Measurements from ENCODE around the gene PARN.
"Not testable (repeated sequence)": the region's sequence is repeated elsewhere in the genome, so short reads cannot be mapped to it uniquely, and the experiment has no call there.

PARN gene

GRCh38 chr16:14632693-14633569 is 2.9 kb upstream of the PARN start, which contains the start of gene BFAR:
Gene BFAR, plus strand, starts transcription at chr16:14632951. Its CDS starts 11,396 bp downstream, at chr16:14644347.
- peak; percentile 96 for DNase-seq

- DNase-seq = not testable (repeated sequence)
These were observed 715 bp upstream of the PARN start for GRCh38 chr16:14630620-14631330.

GRCh38 chr16:14629612-14629918 is 495 bp downstream of the PARN start:
- no peak for DNase-seq

- no peak for DNase-seq
These were observed 1.1 kb downstream of the PARN start for GRCh38 chr16:14628806-14629611.

- DNase-seq = no peak
These were observed 3.0 kb downstream of the PARN start for GRCh38 chr16:14627078-14627477.

GRCh38 chr16:14618566-14618965 is 11.5 kb downstream of the PARN start:
- no peak for DNase-seq

GRCh38 chr16:14616280-14616679 is 13.8 kb downstream of the PARN start:
- no peak for DNase-seq

GRCh38 chr16:14613991-14614390 is 16.1 kb downstream of the PARN start:
- no peak for DNase-seq

GRCh38 chr16:14611660-14612059 is 18.4 kb downstream of the PARN start:
- no peak for DNase-seq

GRCh38 chr16:14609716-14610115 is 20.3 kb downstream of the PARN start:
- no peak for DNase-seq

- DNase-seq = no peak
These were observed 21.5 kb downstream of the PARN start for GRCh38 chr16:14608604-14609003.

GRCh38 chr16:14608111-14608566 is 21.9 kb downstream of the PARN start:
- no peak for DNase-seq

GRCh38 chr16:14606102-14606501 is 24.0 kb downstream of the PARN start:
- DNase-seq = no peak

- DNase-seq = no peak
These were observed 27.6 kb downstream of the PARN start for GRCh38 chr16:14602443-14602963.

GRCh38 chr16:14600164-14600563 is 29.9 kb downstream of the PARN start:
- no peak for DNase-seq

GRCh38 chr16:14586637-14587305 is 43.3 kb downstream of the PARN start:
- DNase-seq = no peak

- no peak for DNase-seq
These were observed 44.8 kb downstream of the PARN start for GRCh38 chr16:14585287-14585686.

- DNase-seq = not testable (repeated sequence)
These were observed 49.1 kb downstream of the PARN start for GRCh38 chr16:14580926-14581325.

- DNase-seq = no peak
These were observed 50.8 kb downstream of the PARN start for GRCh38 chr16:14579266-14579665.

- no peak for DNase-seq
These were observed 53.5 kb downstream of the PARN start for GRCh38 chr16:14576532-14576931.

- no peak for DNase-seq
These were observed 54.0 kb downstream of the PARN start for GRCh38 chr16:14576069-14576468.

GRCh38 chr16:14574698-14575415 is 55.2 kb downstream of the PARN start:
- DNase-seq = not testable (repeated sequence)
